OCI-M1 (cell line): ENCODE data around the gene MACF1.
A peak's percentile ranks its signal among the peaks of the same experiment; 100 is the strongest.

Experiments used
- DNase-seq: peaks from one replicate; lab custom pipeline; 2025; lab: John Stamatoyannopoulos, UW

Gene MACF1

GRCh38 chr1:39393645-39394044 is 189.2 kb downstream of the MACF1 start:
- DNase-seq = no peak

- no peak for DNase-seq
Observed at GRCh38 chr1:39394059-39394458, 189.6 kb downstream of the MACF1 start.

DNA sequence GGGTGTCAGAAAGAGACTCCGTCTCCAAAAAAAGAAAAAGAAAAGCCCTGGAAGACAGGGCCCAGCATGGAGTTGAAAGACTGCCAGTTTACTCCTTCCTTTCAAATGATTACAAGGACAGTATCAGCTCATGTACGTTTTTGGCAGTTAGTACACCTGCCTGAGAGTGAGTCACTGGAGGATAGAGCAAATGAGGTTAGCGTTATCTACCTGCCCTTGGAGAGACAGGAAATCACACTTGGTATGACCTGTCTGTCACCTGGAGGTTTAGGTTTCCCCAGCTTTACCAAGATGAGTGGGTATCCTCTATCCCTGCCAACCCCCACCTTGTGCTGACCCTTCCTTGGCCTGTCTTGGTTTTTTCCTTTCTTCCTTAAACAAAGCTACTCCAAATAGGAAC is 190.1 kb downstream of the MACF1 start:
- no peak for DNase-seq

DNA sequence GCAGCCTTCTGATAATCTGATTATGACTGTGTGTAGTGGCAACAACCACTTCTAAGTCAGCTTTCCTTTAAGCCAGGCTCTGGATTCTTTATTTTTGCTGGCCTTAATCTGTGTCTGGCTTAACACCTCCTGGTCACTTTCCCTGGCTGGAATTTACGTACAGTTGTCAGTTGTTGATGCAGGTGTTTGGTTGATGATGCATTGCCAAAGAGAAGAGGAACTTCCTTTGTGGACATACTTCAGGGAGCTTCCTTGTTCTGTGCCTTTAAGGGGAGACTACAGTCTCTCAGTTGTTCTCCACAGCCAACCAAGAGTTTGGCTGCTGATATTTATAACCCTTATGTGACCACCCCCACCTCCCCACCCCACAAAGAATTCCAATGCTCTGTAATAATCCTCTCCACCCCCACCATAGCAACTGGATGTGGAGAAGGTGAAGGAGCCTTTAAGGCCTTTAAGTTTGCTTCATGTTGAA is 190.9 kb downstream of the MACF1 start:
- peak; percentile 10 for DNase-seq

GRCh38 chr1:39396671-39397070 is 192.2 kb downstream of the MACF1 start:
- DNase-seq = no peak

DNA sequence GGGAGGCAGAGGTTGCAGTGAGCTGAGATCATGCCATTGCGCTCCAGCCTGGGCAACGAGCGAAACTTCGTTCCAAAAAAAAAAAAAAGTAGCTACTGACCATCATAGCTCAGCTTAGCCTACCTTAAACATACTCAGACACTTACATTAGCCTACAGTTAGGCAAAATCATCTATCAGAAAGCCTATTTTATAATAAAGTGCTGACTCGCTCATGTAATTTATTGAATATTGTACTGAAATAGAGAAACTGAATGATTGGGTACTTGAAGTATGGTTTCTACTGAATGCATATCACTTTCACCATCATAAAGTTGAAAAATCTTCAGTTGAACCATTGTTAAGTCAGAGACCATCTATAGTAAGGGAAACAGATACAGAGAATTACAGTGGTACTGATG is 193.0 kb downstream of the MACF1 start:
- no peak for DNase-seq

DNA sequence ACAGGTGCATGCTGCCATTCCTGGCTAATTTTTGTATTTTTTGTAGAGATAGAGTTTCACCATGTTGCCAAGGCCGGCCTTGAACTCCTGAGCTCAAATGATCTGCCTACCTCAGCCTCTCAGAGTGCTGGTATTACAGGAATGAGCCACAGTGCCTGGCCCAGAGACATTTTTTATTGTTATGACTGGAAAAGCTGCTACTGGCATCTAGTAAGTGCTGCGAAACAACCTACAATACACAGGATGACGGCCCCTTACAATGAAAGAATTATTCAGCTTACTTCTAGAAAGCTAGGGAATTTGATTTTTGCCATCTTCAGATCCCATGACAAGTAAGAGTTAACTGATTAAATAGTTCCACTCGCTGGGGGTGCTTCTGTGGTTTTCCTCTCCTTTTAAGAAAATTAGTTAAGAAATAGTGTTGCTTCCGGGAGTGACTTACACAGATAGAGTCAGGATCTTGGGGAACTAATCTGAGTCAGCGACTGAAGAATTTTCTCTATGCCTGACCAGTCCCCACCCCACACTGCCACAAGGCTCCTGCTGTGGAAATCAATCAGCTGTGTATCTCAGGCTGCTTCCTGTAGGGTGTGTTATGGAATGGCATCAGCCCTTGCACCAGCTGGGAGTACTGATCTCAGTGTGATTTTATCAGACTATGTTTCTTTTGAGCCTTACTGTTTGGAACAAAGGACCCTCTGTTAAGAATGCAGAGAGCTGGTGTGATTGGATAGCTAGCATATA is 194.0 kb downstream of the MACF1 start:
- DNase-seq = peak; percentile 72

DNA sequence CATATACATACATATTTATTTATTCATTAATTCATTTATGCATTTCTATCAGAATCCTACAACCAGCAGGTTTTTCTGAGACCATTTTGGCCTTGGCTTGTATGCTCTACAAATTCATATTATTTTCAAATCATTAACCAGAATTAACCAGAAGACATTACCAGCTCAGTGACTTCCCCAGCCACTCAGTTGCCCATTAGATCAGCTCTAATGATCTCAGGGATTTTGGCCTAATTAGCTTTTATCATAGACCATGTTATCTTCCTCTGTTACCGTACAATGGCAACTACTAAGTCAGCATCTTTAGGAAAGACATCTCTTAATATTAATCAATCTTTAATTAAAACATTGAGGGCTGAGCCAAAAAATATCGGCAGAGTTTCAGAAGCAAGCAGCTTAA is 196.6 kb downstream of the MACF1 start:
- no peak for DNase-seq

- DNase-seq = no peak
Observed at GRCh38 chr1:39404876-39405275, 200.4 kb downstream of the MACF1 start.

DNA sequence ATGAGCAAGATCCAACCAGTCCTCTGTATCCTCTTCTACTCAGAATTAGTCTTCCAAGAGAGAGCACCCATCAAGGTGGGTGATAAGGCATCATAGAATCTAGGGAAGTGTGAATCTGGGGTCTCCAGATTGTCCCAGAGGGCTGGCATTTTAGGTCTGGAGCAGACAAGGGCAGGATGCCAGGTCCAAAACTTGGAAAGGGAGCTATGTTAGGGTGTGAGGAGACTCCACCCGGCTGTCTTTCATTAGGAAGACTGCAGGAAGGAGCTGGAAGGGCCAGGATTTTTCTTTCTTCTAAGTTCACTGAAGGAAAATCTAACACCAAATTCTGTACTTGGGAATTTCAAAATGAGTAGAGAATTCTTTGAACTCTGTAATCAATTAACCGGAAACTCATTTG is 200.9 kb downstream of the MACF1 start:
- DNase-seq = no peak

GRCh38 chr1:39406533-39407450 is 202.3 kb downstream of the MACF1 start:
- DNase-seq = no peak

GRCh38 chr1:39407510-39407895 is 203.0 kb downstream of the MACF1 start:
- DNase-seq = no peak

DNA sequence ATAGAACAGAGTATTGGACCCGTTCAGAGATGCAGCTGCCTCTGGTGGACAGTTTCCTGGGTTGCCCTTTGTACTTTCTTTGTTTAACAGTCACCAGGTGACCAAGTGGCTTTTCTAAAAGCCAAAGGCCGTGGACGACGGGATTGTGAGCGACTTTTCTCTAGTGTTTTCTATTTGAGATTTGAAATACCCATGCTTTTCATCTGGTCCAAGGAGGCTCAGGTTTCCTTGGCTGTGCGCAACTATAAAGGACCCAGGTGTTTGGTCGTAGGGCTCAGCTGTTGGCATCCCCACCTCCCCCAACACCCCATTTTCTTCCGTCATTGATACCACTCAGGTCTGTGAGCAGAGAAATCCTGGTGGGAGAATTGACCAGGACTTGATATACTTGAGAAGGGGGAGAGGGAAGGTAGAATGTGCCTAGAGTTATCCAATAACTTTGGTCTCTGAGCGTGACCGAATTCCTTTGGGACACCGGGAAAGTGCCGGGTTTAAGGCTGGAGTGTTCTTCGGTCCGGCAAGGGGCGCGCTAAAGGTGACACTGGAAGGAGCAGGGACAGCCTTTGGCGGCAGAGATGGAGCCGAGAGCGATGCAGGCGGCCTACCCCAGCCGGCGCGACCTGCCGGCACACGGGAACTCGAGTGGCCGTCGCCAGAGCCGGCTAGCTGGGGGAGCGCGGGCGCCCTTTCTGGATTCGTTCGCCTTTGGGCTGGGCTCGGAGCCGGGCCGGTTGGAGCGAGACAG is 203.6 kb downstream of the MACF1 start:
- DNase-seq = no peak

DNA sequence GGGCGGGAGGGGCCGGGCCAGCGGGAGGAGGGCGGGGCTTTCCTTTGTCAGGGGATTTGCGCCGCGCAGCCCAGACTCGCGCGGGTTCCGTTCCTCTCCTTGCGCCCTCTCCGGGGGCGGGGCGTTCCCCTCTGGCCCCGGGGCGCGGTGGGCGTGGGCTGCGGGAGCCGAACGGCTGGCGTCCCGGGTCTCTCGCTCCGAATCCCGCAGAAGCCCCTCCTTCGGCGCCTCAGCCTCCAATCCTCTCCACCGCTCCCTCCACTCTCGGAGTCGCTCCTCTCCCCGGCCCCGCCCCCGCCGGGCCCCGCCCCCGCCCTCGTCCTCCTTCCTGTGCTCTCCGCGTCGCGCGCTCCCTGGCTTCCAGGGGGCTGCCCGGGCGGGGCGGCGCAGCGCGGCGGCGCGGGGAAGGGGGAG is 204.2 kb downstream of the MACF1 start:
- peak; percentile 94 for DNase-seq

DNA sequence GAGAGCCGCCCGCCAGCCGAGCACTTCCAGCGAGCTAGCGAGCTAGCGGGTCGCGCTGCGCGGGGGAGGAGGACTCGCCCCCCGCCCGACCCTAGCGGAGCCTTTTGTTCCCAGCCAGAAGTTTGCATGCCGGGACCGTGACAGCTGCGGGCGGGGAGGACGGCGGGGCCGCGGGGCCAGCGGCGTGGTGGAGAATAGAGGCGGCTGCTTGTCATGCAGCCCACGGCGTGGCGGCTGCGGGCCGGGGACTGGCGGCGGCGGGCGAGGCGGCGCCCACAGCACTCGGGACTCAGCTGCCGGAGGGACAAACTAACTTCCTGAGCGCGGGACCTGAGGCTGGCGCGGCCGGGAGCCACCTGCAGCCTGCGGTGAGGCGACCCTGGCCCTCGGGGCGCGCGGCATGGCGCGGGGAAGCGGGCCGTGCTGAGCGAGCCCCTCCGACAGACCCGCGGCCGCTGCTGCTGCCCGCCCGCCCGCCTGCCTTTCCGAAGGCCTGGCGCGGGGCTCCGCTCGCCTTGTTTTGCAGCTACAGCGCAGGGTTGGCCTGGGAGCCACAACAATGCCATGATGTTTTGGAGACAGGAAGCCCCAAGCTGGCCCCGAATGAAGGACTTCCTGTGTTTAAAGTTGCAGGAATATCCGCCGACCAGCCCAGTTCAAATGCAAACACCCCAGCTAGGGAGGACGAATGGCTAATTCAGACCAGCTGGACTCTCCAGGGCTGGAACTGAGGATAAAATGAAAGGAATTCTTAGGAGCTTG is 204.7 kb downstream of the MACF1 start:
- DNase-seq = peak; percentile 49

- DNase-seq = peak; percentile 81
Observed at GRCh38 chr1:39410915-39411436, 206.5 kb downstream of the MACF1 start.

DNA sequence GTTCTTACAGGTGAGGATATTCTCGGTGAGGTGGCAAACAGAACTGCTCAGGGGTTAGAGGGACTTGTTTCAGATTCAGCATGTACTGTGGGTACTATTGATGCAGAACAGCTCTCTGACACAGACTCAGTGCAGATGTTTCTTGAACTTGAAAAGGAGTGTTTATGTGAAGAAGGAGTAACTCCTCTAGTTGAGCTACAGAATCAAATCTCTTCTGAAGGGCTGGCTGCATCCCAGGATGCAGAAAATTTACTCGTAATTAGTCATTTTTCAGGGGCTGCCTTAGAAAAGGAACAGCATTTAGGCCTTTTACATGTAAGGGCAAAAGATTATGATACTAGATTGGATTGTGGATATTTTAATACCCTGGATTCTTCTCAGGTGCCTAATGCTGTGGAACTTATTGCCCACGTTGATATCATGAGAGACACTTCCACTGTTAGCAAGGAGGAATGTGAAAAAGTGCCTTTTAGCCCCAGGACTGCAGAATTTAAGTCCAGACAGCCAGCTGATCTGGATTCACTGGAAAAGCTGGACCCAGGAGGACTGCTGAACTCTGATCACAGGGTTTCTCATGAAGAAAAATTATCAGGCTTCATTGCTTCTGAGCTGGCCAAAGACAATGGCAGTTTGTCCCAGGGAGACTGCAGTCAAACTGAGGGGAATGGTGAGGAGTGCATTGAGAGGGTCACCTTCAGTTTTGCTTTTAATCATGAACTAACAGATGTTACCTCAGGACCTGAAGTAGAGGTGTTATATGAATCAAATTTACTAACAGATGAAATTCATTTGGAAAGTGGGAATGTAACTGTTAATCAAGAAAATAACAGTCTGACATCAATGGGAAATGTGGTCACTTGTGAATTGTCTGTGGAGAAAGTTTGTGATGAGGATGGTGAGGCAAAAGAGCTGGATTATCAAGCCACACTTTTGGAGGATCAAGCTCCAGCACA is 207.3 kb downstream of the MACF1 start:
- DNase-seq = no peak

- no peak for DNase-seq
Observed at GRCh38 chr1:39412892-39413291, 208.4 kb downstream of the MACF1 start.

GRCh38 chr1:39413902-39414528 is 209.5 kb downstream of the MACF1 start:
- DNase-seq = no peak

GRCh38 chr1:39415553-39415952 is 211.1 kb downstream of the MACF1 start:
- DNase-seq = no peak
